Stimulated activated naive CD8-positive, alpha-beta T cell treated with anti-CD3 and anti-CD28 coated beads, Interleukin-15, Interleukin-2, amounts not matched to agents 100 ng/mL and 50 ng/mL, for 24 hours (primary cell): Measurements from ENCODE around the gene UCK2.
A peak's percentile ranks its signal among the peaks of the same experiment; 100 is the strongest.

ENCODE experiments used
- H3K27ac Mint-ChIP-seq: one replicate; pipeline ENCODE4 v1.8.0; 2021; ENCODE audit warnings: mild to moderate bottlenecking, mixed read lengths
- H3K27me3 Mint-ChIP-seq: one replicate; pipeline ENCODE4 v1.8.0; 2021; ENCODE audit warnings: mixed read lengths
- H3K36me3 Mint-ChIP-seq: one replicate; pipeline ENCODE4 v1.8.0; 2021; ENCODE audit warnings: low read depth, mixed read lengths
- H3K4me1 Mint-ChIP-seq: one replicate; pipeline ENCODE4 v1.8.0; 2021; ENCODE audit warnings: low read depth, mixed read lengths
- H3K4me3 Mint-ChIP-seq: one replicate; pipeline ENCODE4 v1.8.0; 2021; ENCODE audit warnings: mild to moderate bottlenecking, mixed read lengths
- H3K9me3 Mint-ChIP-seq: one replicate; pipeline ENCODE4 v1.8.0; 2021; ENCODE audit warnings: mixed read lengths

The UCK2 gene

DNA sequence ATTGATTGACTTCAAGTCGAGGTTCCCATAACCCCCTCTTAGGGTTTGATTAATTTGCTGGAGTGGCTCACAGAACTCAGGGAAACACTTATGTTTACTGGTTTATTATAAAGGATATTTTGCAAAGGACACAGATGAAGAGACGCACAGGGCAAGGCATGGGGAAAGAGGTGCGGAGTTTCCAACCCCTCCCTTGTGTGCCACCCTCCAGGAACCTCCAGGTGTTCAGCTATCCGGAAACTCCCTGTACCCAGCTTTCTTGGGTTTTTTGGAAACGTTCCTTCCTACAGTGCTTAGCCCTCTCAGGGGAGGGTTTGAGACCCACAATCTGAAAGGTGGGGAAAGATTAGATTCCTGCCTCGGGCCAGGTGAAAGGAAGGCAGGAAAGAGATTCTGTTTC, 48.2 kb downstream of the UCK2 start:
- peak overlapping the region; percentile 65 for H3K27ac Mint-ChIP-seq
- peaks cover 3% of the 10 kb centered on the region for H3K27me3 Mint-ChIP-seq
- H3K4me1 Mint-ChIP-seq = peaks cover 95% of the 10 kb centered on the region
- peak overlapping the region; percentile 38 for H3K4me3 Mint-ChIP-seq
- H3K36me3 Mint-ChIP-seq = peaks cover 41% of the 10 kb centered on the region
- H3K9me3 Mint-ChIP-seq = no peaks in the 10 kb centered on the region

DNA sequence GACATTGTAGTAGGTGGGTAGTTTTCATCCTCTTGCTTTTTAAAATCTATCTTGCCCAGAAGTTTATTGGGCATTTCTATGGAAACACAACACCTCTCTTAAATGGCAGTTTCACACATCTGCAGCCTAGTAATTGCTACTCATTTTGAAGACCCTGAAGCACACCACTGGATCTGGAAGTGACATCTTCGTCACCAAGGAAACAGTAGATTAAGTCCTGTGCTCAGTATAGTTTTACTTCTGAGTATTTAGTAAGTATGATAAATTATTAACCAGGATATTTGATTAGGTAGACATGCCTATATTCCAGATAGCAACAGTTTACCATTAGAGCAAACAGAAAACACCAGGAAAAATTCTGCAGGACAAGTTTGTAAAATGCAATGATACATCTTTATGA, 48.7 kb downstream of the UCK2 start:
- Mint-ChIP-seq H3K9me3 (no peaks in the 10 kb centered on the region), H3K27me3 (peaks cover 3% of the 10 kb centered on the region), H3K4me1 (peaks cover 90% of the 10 kb centered on the region), H3K36me3 (peaks cover 42% of the 10 kb centered on the region), H3K4me3 (no peak overlapping the region), H3K27ac (no peak overlapping the region)

DNA sequence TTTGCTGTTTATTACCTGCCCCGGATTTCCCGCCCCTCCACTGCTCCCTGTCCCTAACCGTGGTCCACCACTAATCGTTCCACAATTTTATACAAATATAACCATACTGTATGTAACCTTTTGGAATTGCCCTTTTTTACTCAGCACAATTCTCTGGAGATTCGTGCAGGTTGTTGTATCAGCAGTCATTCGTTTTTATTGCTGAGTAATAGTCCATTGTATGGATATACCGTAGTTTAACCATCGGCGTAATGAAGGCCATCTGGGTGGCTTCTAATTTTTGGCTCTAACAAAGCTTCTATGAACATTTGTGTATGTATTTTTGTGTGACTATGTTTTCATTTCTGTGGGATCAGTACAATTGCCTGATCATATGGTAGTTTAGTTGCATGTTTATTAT, 50.0 kb downstream of the UCK2 start:
- H3K36me3 Mint-ChIP-seq = peaks cover 43% of the 10 kb centered on the region
- peaks cover 3% of the 10 kb centered on the region for H3K27me3 Mint-ChIP-seq
- peaks cover 78% of the 10 kb centered on the region for H3K4me1 Mint-ChIP-seq
- H3K27ac Mint-ChIP-seq = no peak overlapping the region
- no peaks in the 10 kb centered on the region for H3K9me3 Mint-ChIP-seq
- no peak overlapping the region for H3K4me3 Mint-ChIP-seq

DNA sequence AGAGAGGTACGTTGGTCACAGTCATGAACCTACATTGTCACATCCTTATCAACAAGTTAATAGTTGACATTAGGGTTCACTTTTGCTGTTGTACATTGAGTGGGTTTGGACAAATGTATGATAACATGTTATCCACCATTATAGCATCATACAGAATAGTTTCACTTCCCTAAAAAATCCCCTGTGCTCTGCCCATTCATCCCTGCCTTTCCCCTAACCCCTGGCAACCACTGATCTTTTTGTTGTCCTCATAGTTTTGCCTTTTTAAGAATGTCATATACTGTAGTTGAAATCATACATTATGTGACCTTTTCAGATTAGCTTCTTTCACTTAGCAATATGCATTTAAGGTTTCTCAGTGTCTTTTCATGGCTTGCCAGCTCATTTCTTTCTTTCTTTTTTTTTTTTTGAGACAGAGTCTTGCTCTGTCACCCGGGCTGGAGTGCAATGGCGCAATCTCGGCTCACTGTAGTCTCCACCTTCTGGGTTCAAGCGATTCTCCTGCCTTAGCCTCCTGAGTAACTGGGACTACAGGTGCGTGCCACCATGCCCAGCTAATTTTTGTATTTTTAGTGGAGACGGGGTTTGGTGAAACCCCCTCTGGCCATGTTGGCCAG, 50.6 kb downstream of the UCK2 start:
- no peak overlapping the region for H3K27ac Mint-ChIP-seq
- H3K36me3 Mint-ChIP-seq = peaks cover 43% of the 10 kb centered on the region
- peaks cover 74% of the 10 kb centered on the region for H3K4me1 Mint-ChIP-seq
- no peaks in the 10 kb centered on the region for H3K9me3 Mint-ChIP-seq
- H3K4me3 Mint-ChIP-seq = no peak overlapping the region
- H3K27me3 Mint-ChIP-seq = peaks cover 3% of the 10 kb centered on the region

DNA sequence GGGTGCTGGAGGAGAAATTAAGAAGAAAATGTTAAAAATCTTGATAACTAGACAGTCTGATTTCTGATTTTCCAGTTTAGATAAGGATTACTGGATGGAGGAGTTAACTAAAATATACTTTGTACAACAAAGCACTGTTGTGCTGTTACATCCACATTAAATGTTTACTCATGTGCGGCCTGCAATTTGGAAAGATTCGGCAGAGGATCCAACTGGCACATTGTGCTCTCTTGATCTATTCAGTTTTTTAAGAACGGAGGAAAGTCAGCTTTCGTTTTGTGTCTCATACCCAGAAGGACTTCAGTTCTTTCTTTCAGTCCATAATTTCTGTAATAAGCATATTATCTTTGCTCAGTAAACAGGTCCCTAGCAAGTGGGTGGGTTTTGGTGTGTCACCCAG, 52.5 kb downstream of the UCK2 start:
- Mint-ChIP-seq H3K9me3 (no peaks in the 10 kb centered on the region), H3K4me3 (no peak overlapping the region), H3K4me1 (peaks cover 71% of the 10 kb centered on the region), H3K36me3 (peaks cover 35% of the 10 kb centered on the region), H3K27me3 (no peaks in the 10 kb centered on the region), H3K27ac (peak overlapping the region; percentile 22)

DNA sequence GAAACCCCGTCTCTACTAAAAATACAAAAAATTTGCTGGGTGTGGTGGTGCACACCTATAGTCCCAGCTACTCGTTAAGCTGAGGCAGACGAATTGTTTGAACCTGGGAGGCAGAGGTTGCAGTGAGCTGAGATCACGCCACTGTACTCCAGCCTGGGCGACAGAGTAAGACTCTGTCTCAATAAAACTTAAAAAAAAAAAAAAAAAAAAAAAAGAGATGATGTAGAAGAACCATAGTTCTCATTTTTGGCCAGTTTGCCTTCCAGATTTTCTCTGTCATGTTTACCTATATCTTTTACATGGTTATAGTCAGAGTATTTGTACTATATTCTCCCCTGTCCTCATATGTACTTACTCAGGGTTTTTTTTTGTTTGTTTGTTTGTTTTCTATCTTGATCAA, 53.6 kb downstream of the UCK2 start:
- no peaks in the 10 kb centered on the region for H3K27me3 Mint-ChIP-seq
- peaks cover 66% of the 10 kb centered on the region for H3K4me1 Mint-ChIP-seq
- H3K27ac Mint-ChIP-seq = no peak overlapping the region
- H3K4me3 Mint-ChIP-seq = no peak overlapping the region
- H3K36me3 Mint-ChIP-seq = peaks cover 35% of the 10 kb centered on the region
- H3K9me3 Mint-ChIP-seq = no peaks in the 10 kb centered on the region

DNA sequence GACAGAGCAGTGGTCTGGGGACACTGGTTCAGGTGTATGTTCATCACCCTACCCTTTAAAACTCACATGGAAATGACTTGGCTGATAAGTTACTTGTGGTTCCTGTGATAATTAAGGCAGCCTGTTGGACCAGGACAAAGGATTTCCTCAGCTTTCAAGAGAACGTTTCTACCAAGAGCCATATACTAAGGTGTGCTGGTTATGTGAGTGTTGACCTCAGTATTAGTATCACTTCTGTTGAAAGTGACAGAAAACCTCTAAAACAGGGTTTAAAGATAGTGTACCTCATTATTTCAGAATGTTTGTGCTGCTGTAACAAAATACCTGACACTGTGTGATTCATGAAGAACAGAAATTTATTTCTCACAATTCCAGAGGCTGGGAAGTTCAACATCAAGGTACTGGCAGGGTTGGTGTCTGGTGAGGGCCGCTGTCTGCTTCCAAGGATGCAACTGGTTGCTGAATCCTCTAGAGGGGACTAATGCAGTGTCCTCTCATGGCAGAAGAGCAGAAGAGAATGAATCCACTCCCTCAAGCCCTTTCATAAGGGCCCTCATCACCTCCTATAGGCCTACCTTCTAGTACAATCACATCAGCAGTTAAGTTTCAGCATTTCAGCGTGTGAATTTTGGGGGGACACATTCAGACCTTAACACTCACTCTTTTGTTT, 54.9 kb downstream of the UCK2 start:
- Mint-ChIP-seq H3K36me3 (peaks cover 30% of the 10 kb centered on the region), H3K27me3 (no peaks in the 10 kb centered on the region), H3K4me1 (peaks cover 53% of the 10 kb centered on the region), H3K9me3 (no peaks in the 10 kb centered on the region), H3K27ac (no peak overlapping the region), H3K4me3 (no peak overlapping the region)

DNA sequence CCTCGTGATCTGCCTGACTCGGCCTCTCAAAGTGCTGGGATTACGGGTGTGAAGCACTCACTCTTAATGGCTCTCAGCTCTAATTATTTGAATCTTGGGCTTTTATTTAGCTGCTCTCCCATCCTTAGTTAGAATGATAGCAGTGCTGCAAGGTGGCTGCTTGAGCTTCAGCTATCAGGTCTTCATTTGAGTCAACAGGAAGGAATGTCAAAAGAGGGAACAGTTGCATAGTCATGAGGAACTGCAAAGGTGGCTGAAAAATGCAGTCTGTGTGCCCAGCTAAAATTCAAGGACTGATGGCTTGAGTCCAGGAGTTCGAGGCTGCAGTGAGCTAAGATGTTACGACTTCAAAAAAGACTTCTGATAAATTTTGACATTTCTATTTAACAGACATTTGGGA, 55.6 kb downstream of the UCK2 start:
- no peak overlapping the region for H3K4me3 Mint-ChIP-seq
- no peaks in the 10 kb centered on the region for H3K27me3 Mint-ChIP-seq
- peaks cover 45% of the 10 kb centered on the region for H3K4me1 Mint-ChIP-seq
- H3K27ac Mint-ChIP-seq = no peak overlapping the region
- H3K36me3 Mint-ChIP-seq = peaks cover 26% of the 10 kb centered on the region
- H3K9me3 Mint-ChIP-seq = no peaks in the 10 kb centered on the region

DNA sequence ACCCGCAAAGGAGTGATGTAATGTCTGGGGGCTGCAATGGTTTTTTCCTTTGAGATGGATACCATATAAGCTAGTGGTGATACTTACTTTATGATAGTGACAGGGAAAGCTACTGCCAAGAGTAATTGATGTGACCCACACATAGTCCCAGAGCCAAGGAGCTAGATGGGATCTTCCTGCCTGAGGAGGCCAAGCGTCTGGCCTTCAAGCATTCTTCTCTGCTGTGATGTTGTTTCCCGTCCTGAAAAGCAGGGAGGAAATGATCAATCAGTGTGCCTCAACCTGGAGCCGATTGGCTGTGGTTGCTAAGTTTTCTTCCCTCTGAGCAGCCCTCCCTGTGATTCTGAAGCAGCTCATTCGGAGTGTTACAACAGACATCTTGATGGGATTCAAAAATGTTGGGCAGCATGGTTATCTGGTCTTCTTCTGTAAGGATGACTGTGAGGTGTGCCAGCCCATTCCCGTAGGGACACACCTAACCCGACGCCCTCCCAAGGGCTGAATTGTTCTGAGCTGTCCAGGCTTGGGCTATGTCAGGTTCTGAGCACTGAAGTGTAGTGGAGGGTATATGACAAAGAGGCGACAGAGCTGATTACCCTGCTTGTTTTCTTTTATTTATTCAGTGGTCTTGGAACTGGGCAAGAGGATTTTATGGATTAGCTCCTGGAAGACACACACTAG, 56.7 kb downstream of the UCK2 start:
- peaks cover 18% of the 10 kb centered on the region for H3K36me3 Mint-ChIP-seq
- H3K9me3 Mint-ChIP-seq = no peaks in the 10 kb centered on the region
- H3K27me3 Mint-ChIP-seq = no peaks in the 10 kb centered on the region
- H3K4me1 Mint-ChIP-seq = peaks cover 35% of the 10 kb centered on the region
- peak overlapping the region; percentile 10 for H3K27ac Mint-ChIP-seq
- H3K4me3 Mint-ChIP-seq = no peak overlapping the region

DNA sequence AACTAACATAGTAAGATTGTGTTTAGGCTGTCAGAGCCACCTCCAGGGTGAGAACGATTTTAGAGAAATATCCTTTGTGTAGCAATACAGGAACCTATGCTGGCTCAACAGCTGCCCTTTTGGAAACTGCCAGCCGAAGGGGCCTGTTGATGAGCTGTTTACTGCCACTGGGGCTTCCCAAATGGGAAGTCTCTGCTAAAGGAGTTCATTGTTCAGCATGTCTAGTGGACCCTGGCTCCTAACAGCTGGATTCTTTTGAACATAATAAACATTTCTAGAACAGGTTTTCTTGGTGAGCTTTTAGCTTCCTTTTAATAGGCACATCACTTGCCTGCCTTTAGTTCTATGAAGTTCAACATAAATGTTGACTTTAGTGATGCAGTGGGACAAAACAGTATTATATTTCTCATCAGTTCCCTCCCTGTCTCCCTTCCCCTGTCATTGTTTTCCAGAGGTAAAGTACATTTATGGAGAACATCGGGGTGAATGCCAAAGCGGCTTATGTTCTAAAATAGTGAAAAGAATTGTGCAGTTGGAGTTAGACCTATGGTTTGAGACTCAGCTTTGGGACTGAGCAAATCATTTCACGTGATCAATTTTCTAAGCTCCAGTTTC, 57.4 kb downstream of the UCK2 start:
- Mint-ChIP-seq H3K36me3 (peaks cover 17% of the 10 kb centered on the region), H3K27ac (peak overlapping the region; percentile 10), H3K4me1 (peaks cover 28% of the 10 kb centered on the region)

DNA sequence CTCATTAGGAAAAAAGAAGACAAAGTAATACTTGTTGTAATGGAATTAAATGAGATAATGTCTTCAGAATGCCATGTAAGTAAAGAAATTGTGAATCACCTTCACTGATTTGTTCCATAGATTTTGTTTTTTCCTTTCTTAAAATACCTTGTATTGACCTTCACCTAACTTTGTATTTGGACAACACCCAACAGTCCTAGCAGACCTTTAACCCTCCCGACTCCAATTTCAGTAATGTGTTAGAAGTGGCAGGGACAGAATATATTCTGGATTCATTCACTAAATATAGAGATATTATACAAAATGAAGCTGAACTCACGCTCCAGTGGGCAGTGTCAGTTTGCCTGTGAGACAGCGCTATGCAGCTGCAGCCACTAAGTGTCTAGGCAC, 57.9 kb downstream of the UCK2 start:
- no peaks in the 10 kb centered on the region for H3K9me3 Mint-ChIP-seq
- no peak overlapping the region for H3K27ac Mint-ChIP-seq
- no peaks in the 10 kb centered on the region for H3K27me3 Mint-ChIP-seq
- peaks cover 22% of the 10 kb centered on the region for H3K36me3 Mint-ChIP-seq
- no peak overlapping the region for H3K4me3 Mint-ChIP-seq
- H3K4me1 Mint-ChIP-seq = peaks cover 23% of the 10 kb centered on the region

More for the DNA sequence above, 57.4 kb downstream of the UCK2 start:
- Mint-ChIP-seq H3K4me3 (no peak overlapping the region), H3K27me3 (no peaks in the 10 kb centered on the region), H3K9me3 (no peaks in the 10 kb centered on the region)

DNA sequence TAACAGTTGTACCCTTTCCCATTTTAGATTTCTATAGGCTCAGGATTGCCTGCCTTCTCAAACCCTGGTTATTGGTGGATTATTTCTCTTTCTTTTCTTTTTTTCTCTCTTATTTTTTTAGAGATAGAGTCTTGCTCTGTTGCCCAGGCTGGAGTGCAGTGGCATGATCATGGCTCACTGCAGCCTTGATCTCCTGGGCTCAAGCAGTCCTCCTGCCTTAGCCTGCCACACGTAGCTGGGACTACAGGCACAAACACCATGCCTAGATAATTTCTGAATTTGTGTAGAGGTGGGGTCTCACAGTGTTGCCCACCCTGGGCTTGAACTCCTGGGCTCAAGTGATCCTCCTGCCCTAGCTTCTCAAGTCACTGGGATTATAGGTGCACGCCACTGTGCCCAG, 58.8 kb downstream of the UCK2 start:
- H3K4me1 Mint-ChIP-seq = peaks cover 23% of the 10 kb centered on the region
- H3K36me3 Mint-ChIP-seq = peaks cover 28% of the 10 kb centered on the region
- no peaks in the 10 kb centered on the region for H3K9me3 Mint-ChIP-seq
- no peak overlapping the region for H3K27ac Mint-ChIP-seq
- no peak overlapping the region for H3K4me3 Mint-ChIP-seq
- no peaks in the 10 kb centered on the region for H3K27me3 Mint-ChIP-seq

DNA sequence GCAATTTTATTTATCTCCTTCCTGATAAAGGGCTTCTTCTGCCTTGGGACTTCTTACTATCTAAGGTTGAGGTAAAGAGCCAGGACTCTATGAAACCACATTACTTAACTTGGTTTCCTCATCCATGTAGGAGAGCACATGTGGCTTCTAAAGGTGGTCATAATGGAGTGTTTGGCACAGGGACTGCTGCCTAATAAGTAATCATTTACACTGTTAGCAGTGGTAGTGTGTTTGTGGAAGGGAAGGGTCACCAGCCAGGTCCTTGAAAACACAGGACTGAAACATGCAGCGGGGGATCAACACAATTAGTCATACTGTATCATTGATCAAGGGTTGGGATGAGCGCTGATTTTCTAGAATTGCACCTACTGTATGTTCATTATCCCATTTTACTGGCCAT, 59.6 kb downstream of the UCK2 start:
- H3K4me1 Mint-ChIP-seq = peaks cover 23% of the 10 kb centered on the region
- no peak overlapping the region for H3K27ac Mint-ChIP-seq
- no peaks in the 10 kb centered on the region for H3K9me3 Mint-ChIP-seq
- H3K27me3 Mint-ChIP-seq = no peaks in the 10 kb centered on the region
- peaks cover 34% of the 10 kb centered on the region for H3K36me3 Mint-ChIP-seq
- H3K4me3 Mint-ChIP-seq = no peak overlapping the region

DNA sequence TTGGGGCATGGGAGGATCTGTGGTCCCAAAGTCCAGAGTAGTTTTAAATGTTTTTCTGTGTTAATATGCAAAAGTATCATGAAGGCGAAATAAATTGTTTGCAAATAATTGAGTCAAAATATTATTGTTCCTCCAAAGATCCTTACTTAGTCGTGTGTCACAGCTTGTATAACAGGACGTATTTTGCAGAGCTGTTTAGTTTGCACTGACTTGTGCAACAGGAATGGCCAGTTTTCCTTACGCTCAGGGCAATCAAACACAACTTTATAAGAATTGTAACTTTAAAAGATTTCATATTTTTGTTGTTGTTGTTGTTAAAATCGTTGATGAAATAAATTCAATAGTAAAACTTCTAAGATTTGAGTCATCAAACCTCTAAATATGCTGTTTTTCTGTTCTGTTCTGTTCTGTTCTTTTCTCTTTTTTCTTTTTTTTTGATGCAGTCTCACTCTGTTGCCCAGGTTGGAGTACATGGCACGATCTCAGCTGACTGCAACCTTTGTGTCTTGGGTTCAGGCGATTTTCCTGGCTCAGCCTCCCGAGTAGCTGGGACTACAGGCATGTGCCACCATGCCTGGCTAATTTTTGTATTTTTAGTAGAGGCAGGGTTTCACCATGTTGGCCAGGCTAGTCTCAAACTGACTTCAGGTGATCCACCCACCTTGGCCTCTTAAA, 60.6 kb downstream of the UCK2 start:
- Mint-ChIP-seq H3K27me3 (no peaks in the 10 kb centered on the region), H3K36me3 (peaks cover 38% of the 10 kb centered on the region), H3K4me1 (peaks cover 21% of the 10 kb centered on the region), H3K4me3 (no peak overlapping the region), H3K9me3 (no peaks in the 10 kb centered on the region), H3K27ac (no peak overlapping the region)

DNA sequence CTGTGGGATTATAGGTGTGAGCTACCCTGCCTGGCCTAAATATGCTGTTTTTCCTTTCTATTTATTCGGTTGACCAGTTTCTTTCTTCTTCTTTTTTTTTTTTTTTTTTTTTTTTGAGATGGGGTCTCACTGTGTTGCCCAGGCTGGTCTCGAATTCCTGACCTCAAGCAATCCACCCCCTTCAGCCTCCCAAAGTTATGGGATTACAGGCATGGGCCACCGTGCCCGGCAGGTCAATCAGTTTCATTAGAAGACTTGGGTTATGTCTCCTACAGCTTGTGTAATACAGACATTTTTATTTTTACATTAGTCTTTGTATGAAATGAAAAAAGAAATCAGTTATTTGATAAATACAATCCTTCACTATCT, 61.1 kb downstream of the UCK2 start:
- Mint-ChIP-seq H3K27me3 (no peaks in the 10 kb centered on the region), H3K27ac (no peak overlapping the region), H3K9me3 (no peaks in the 10 kb centered on the region), H3K4me1 (peaks cover 17% of the 10 kb centered on the region), H3K36me3 (peaks cover 40% of the 10 kb centered on the region), H3K4me3 (no peak overlapping the region)
